Psoas muscle (tissue), 8 donors: ENCODE measurements around the gene BTBD3. TPM values are rescaled to one million over a fixed set of nuclear protein-coding genes. Genes with fewer than 3 reads are reported as not detected.

Experiments
- ATAC-seq, 4 donors: fragments of 200-7000 bp; cut with Tn5 transposase; one replicate each; pipeline ENCODE4 v1.9.1; 2020; ENCODE audit warnings: moderate library complexity in 3 of 4, mild to moderate bottlenecking in 2 of 4
- DNase-seq, 2 donors: peaks; one replicate each; pipeline ENCODE4 v3.0.0-alpha.2; 2020
- H3K27ac ChIP-seq: fragments of 200-600 bp; one replicate; pipeline ENCODE4 v1.8.0; 2022
- H3K27me3 ChIP-seq, 3 donors: fragments of 200-600 bp in 1 of 3; one replicate each; pipeline versions ENCODE4 v1.6.1 to v1.8.0; 2013 to 2022; ENCODE audit warnings: low read length in 2 of 3, mild to moderate bottlenecking in 2 of 3, moderate library complexity in 1 of 3; ENCODE audit not compliant: insufficient read depth in 3 of 3
- H3K36me3 ChIP-seq, 2 donors: fragments of 200-600 bp in 1 of 2; one replicate each; pipeline versions ENCODE4 v1.6.1 to v1.8.0; 2013 to 2022; ENCODE audit warnings: low read depth in 1 of 2, mild to moderate bottlenecking in 1 of 2, moderate library complexity in 1 of 2; ENCODE audit not compliant: insufficient read depth in 1 of 2
- H3K4me1 ChIP-seq: fragments of 200-600 bp; one replicate; pipeline ENCODE4 v1.8.0; 2022
- H3K4me3 ChIP-seq: fragments of 200-600 bp; one replicate; pipeline ENCODE4 v1.8.0; 2022; ENCODE audit warnings: mild to moderate bottlenecking
- H3K9me3 ChIP-seq: fragments of 200-600 bp; one replicate; pipeline ENCODE4 v1.8.0; 2022
- WGBS, 3 donors: extraction: QIAGEN DNeasy Blood & Tissue Kit; methylation state at CpG; one replicate each; pipeline versions ENCODE4 v1.1.6 to v1.1.7; 2013; 5-methylcytosine and 5-hydroxymethylcytosine counted together
- intact Hi-C, 2 donors: fragments of 100-400 bp; cut with DNase I; formaldehyde crosslinking; loops; one replicate each; pipeline versions ENCODE4 v1.11.0 to v1.14.2; 2022
- polyA plus RNA-seq, 3 donors: library from polyadenylated mRNA; stranded (reverse); fragments of 200-250 nt; gene quantifications; one replicate each; pipeline ENCODE4 v1.2.3, GENCODE V29; 2013
- total RNA-seq, 4 donors: library from RNA; stranded (reverse); fragmentation: NEBNext Ultra II Directional in 2 of 4; extraction: Animal tissue kit (Norgen Biotek cat#: 25700) in 2 of 4; gene quantifications; one replicate each; pipeline versions ENCODE4 v1.2.1 to v1.2.4, GENCODE V29; 2021 to 2023
- TF ChIP-seq, protein P1 (sequence below): fragments of 200-600 bp; IDR thresholded peaks from one replicate; pipeline ENCODE4 v1.8.0; 2022; ENCODE audit warnings: antibody characterized with exemption
- donor health status: healthy with polysubstance abuse.
- donor health status: DM: no; HTN: no; CAD: no; lungs with moderate emphysema.
- donor health status: Bipolar disorder and iron deficiency.
- donor health status: healthy.
- donor health status: DM: yes; HTN: yes; CAD: no.
- donor health status: DM: no; HTN: no; CAD: no.
- donor health status: DM: no; HTN: no; CAD: no.
- donor health status: DM: yes; HTN: yes; CAD: no.

BTBD3 gene
- total and polyA plus RNA-seq, 7 donors: 7.3 to 23.7 (median 15.1) TPM

DNA sequence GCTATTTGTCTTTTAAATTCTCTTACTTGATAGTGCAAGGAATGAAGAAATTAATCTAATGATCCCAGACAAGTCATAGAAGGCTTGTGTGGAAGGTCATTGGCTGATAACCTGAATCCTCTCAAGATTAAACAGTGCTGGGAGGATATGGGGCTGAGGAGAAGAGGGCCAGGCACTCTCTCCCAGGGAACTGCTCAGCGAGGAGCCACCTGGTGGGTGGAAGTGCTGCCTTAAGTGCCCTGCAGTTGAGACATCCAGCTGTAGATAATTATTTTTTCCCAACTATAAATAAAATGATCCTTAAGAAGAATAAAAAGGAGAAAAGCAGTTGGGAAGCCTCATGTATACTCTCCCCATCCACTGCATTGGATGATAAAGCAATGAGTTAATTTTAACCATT is 47.9 kb downstream of the BTBD3 start:
- H3K4me3 ChIP-seq: no peak overlapping the region
- H3K4me1 ChIP-seq: no peaks in the 10 kb centered on the region
- no peaks in the 10 kb centered on the region for H3K9me3 ChIP-seq
- DNase-seq: no peak
- H3K27ac ChIP-seq: no peak overlapping the region
- intact Hi-C loops: no loop called here
- WGBS, 3 donors: 84 to 94% (median 87%) methylated on average over 1 of the region's 1 CpG
- no peaks in the 10 kb centered on the region for H3K36me3 ChIP-seq
- TF ChIP-seq, protein P1, sequence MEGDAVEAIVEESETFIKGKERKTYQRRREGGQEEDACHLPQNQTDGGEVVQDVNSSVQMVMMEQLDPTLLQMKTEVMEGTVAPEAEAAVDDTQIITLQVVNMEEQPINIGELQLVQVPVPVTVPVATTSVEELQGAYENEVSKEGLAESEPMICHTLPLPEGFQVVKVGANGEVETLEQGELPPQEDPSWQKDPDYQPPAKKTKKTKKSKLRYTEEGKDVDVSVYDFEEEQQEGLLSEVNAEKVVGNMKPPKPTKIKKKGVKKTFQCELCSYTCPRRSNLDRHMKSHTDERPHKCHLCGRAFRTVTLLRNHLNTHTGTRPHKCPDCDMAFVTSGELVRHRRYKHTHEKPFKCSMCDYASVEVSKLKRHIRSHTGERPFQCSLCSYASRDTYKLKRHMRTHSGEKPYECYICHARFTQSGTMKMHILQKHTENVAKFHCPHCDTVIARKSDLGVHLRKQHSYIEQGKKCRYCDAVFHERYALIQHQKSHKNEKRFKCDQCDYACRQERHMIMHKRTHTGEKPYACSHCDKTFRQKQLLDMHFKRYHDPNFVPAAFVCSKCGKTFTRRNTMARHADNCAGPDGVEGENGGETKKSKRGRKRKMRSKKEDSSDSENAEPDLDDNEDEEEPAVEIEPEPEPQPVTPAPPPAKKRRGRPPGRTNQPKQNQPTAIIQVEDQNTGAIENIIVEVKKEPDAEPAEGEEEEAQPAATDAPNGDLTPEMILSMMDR: no peak
- H3K27me3 ChIP-seq: no peaks in the 10 kb centered on the region
- ATAC-seq: no peak

DNA sequence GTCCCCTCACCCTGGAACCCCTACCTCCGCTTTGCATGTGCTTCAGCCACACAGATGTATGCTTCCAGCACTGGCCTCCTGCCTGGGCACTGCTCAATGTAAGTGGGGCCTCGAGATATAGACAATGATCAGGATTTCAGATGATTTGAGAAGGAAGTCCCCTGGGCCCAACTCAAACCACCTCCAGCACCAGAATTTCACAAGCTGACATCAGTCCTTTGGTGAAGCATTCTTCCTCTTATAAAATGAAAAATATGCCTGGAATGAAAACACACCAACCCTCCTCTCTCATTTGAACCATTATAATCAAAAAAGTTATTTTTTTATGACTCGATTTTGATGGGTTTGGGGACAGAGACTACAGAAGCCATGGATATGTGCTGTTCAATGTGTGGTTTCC is 48.5 kb downstream of the BTBD3 start:
- no peak for DNase-seq
- WGBS, 3 donors: 45 to 68% (median 68%) methylated on average over 3 of the region's 3 CpGs

DNA sequence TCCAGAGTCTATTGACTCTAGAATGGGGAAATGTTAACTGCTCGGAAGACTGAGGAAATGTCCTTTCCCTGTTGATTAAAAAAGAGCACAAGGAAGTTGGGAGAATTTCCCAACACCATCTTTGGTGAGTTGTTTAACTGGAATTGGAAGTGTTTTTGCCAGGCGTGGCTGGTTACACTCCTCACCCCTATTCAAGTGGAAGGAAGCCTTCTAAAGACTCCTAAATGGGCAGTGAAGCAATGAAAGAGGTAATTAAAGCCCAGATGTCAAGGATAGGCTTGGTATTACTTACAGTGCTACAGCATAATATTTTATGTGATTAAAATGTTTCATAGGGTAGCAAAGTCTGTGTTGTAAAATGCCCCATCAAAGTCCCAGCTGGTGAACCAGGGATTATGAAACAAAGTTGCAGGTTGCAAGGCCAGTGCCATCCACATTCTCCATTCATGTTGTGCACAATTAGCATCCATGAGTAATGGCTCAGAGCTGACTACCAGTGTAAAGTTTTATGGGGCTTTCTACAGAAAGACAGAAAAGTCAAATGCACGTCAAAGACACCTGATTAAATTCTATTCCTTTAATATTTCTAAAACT is 52.6 kb downstream of the BTBD3 start:
- Histone ChIP-seq H3K4me3 (no peak overlapping the region), H3K36me3 (no peaks in the 10 kb centered on the region), H3K4me1 (no peaks in the 10 kb centered on the region), H3K27me3 (no peaks in the 10 kb centered on the region), H3K9me3 (no peaks in the 10 kb centered on the region), H3K27ac (no peak overlapping the region)
- DNase-seq (no peak), ATAC-seq (no peak)
- 88 to 92% (median 90%) methylated on average over 3 of the region's 3 CpGs for WGBS, 3 donors
- TF ChIP-seq, protein P1: no peak
- intact Hi-C loops: loop anchor here in 1 of 2 donors (5.0 kb wide), 1 partner anchor 52 kb away; no protein-coding TSS in a partner anchor

More for the DNA sequence above, 48.5 kb downstream of the BTBD3 start:
- TF ChIP-seq, protein P1: no peak
- Histone ChIP-seq H3K36me3 (no peaks in the 10 kb centered on the region), H3K27me3 (no peaks in the 10 kb centered on the region), H3K4me3 (no peak overlapping the region), H3K4me1 (no peaks in the 10 kb centered on the region), H3K9me3 (no peaks in the 10 kb centered on the region), H3K27ac (no peak overlapping the region)
- intact Hi-C loops: no loop called here
- no peak for ATAC-seq

DNA sequence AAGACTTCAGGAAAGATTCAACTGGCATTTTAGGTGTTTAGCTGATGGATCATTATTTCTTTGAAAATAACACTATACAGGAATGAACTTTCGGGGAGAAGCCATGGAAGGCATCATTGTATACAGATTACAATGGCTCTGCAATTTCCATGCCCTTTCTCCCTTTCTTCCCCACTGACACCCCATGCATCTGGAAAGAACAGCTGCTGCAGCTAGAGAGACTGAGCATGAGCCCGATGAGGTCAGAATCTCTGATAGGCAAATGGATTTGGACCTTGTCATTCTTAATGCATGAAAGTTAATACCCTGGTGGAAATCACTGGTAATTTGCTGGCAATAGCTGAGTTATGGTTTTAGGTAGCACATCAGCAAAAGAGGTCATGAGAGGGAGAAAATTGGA is 54.8 kb downstream of the BTBD3 start:
- H3K9me3 ChIP-seq: no peaks in the 10 kb centered on the region
- 41 to 57% (median 44%) methylated on average over 2 of the region's 2 CpGs for WGBS, 3 donors
- no peaks in the 10 kb centered on the region for H3K4me1 ChIP-seq
- H3K4me3 ChIP-seq: no peak overlapping the region
- intact Hi-C loops: loop anchor here in 1 of 2 donors (5.0 kb wide), 1 partner anchor 50 kb away; no protein-coding TSS in a partner anchor
- no peaks in the 10 kb centered on the region for H3K36me3 ChIP-seq
- no peaks in the 10 kb centered on the region for H3K27me3 ChIP-seq
- no peak for ATAC-seq
- DNase-seq: no peak
- TF ChIP-seq, protein P1: no peak
- H3K27ac ChIP-seq: no peak overlapping the region
